Prostate gland (tissue), 2 donors: ENCODE measurements around the gene UROD. TPM values are rescaled to one million over a fixed set of nuclear protein-coding genes. Genes with fewer than 3 reads are reported as not detected.
"Not testable (repeated sequence)": the region's sequence is repeated elsewhere in the genome, so short reads cannot be mapped to it uniquely, and the experiment has no call there.

Source experiments
- DNase-seq: peaks from one replicate; pipeline ENCODE4 v3.0.0-alpha.2; 2019; ENCODE audit warnings: low spot score
- H3K27ac ChIP-seq, 2 donors: fragments of 200-600 bp; sonication (generic); 2 replicates each; pipeline ENCODE4 v1.5.1; 2017 to 2019
- H3K27me3 ChIP-seq: fragments of 200-600 bp; sonication (generic); replicated peaks from 2 replicates; pipeline ENCODE4 v1.5.1; 2019; ENCODE audit not compliant: insufficient read depth
- H3K36me3 ChIP-seq, 2 donors: fragments of 200-600 bp; sonication (generic); 1 replicate in 1 of 2; 2 replicates in 1 of 2; pipeline versions ENCODE4 v1.5.1 to v1.8.1; 2017 to 2019
- H3K4me1 ChIP-seq: fragments of 200-600 bp; sonication (generic); replicated peaks from 2 replicates; pipeline ENCODE4 v1.5.1; 2019
- H3K4me3 ChIP-seq, 2 donors: fragments of 200-600 bp; sonication (generic); 2 replicates each; pipeline ENCODE4 v1.5.1; 2017 to 2019
- H3K9me3 ChIP-seq: fragments of 200-600 bp; sonication (generic); 2 replicates; pipeline ENCODE4 v1.5.1; 2017
- CTCF ChIP-seq, 4 experiments: fragments of 200-600 bp in 2 of 4; fragments of 450-650 bp in 2 of 4; sonication (generic) in 2 of 4; IDR thresholded peaks; 1 replicate in 3 of 4; 2 replicates in 1 of 4; pipeline ENCODE4 v1.5.1; 2016 to 2019; ENCODE audit warnings: antibody characterized with exemption in 4 of 4, mild to moderate bottlenecking in 2 of 4, moderate library complexity in 2 of 4
- POLR2A ChIP-seq: fragments of 450-650 bp; IDR thresholded peaks from one replicate; pipeline ENCODE4 v1.6.1; 2016; ENCODE audit warnings: antibody characterized with exemption, mild to moderate bottlenecking
- POLR2AphosphoS5 ChIP-seq: sonication (generic); formaldehyde crosslinking; IDR thresholded peaks from one replicate; pipeline ENCODE4 v1.6.1; 2017; ENCODE audit warnings: antibody characterized with exemption
- whole genome bisulfite sequencing: methylation state at CpG from one replicate; pipeline ENCODE4 v1.1.5; 2018; 5-methylcytosine and 5-hydroxymethylcytosine counted together
- intact Hi-C: fragments of 100-400 bp; cut with DNase I; formaldehyde crosslinking; loops from one replicate; pipeline ENCODE4 v1.14.2; 2022
- total RNA-seq, 2 donors: library from RNA; depleted of rRNA; stranded (reverse); fragments of >200 nt; gene quantifications; one replicate each; pipeline ENCODE4 v1.1.0, GENCODE V29; 2016

UROD gene
- total RNA-seq, 2 donors from 2014 or later, result 57.7 to 152 TPM

- Histone ChIP-seq H3K9me3 (no peaks in the 10 kb centered on the region), H3K4me1 (no peaks in the 10 kb centered on the region), H3K36me3 (no peaks in the 10 kb centered on the region), H3K27ac (no peak overlapping the region), H3K4me3 (no peak overlapping the region), H3K27me3 (no peaks in the 10 kb centered on the region)
- DNase-seq, result no peak
- intact Hi-C loops, result no loop called here
- 43% methylated on average over 2 of the region's 2 CpGs for WGBS
- no peak for TF ChIP-seq CTCF (IDR thresholded peaks at IDR 0.05)
- no peak for TF ChIP-seq POLR2AphosphoS5
- TF ChIP-seq POLR2A, result no peak
Observed at GRCh38 chr1:45051005-45051772, 39.1 kb downstream of the UROD start.

GRCh38 chr1:45057542-45057941 is 45.5 kb downstream of the UROD start:
- 76% methylated on average over 1 of the region's 1 CpG for whole genome bisulfite sequencing
- Histone ChIP-seq H3K4me3 (no peak overlapping the region), H3K36me3 (no peaks in the 10 kb centered on the region)

GRCh38 chr1:45059829-45060228 is 47.8 kb downstream of the UROD start:
- H3K36me3 ChIP-seq, result no peaks in the 10 kb centered on the region
- no peak for DNase-seq
- no peak overlapping the region for H3K4me3 ChIP-seq
- H3K27me3 ChIP-seq, result no peaks in the 10 kb centered on the region
- no peak for TF ChIP-seq CTCF (IDR thresholded peaks at IDR 0.05)
- TF ChIP-seq POLR2AphosphoS5, result no peak
- no peak for TF ChIP-seq POLR2A
- 50% methylated on average over 2 of the region's 2 CpGs for WGBS
- no peaks in the 10 kb centered on the region for H3K9me3 ChIP-seq
- no peaks in the 10 kb centered on the region for H3K4me1 ChIP-seq
- intact Hi-C loops, result no loop called here
- no peak overlapping the region for H3K27ac ChIP-seq

More at GRCh38 chr1:45057542-45057941, 45.5 kb downstream of the UROD start:
- DNase-seq, result no peak
- no peaks in the 10 kb centered on the region for H3K4me1 ChIP-seq
- intact Hi-C loops, result no loop called here
- H3K9me3 ChIP-seq, result no peaks in the 10 kb centered on the region
- H3K27me3 ChIP-seq, result no peaks in the 10 kb centered on the region
- TF ChIP-seq POLR2A, result no peak
- TF ChIP-seq POLR2AphosphoS5, result no peak
- TF ChIP-seq CTCF (IDR thresholded peaks at IDR 0.05), result no peak
- H3K27ac ChIP-seq, result no peak overlapping the region

GRCh38 chr1:45062463-45062862 is 50.4 kb downstream of the UROD start:
- H3K27ac ChIP-seq, H3K4me3 ChIP-seq, intact Hi-C loops, H3K27me3 ChIP-seq, H3K9me3 ChIP-seq, DNase-seq, H3K36me3 ChIP-seq, H3K4me1 ChIP-seq: not testable (repeated sequence)
- WGBS, result 93% methylated on average over 4 of the region's 4 CpGs

- DNase-seq, result no peak
- H3K27ac ChIP-seq, result no peak overlapping the region
- TF ChIP-seq CTCF (IDR thresholded peaks at IDR 0.05) (no peak), POLR2A (no peak), POLR2AphosphoS5 (no peak)
- H3K4me1 ChIP-seq, result no peaks in the 10 kb centered on the region
- no peaks in the 10 kb centered on the region for H3K36me3 ChIP-seq
- intact Hi-C loops, result no loop called here
- H3K27me3 ChIP-seq, result no peaks in the 10 kb centered on the region
- 90% methylated on average over 2 of the region's 2 CpGs for WGBS
- no peak overlapping the region for H3K4me3 ChIP-seq
- no peaks in the 10 kb centered on the region for H3K9me3 ChIP-seq
Observed at GRCh38 chr1:45065083-45065482, 53.0 kb downstream of the UROD start.

Other genes with a start within 250 kb of the UROD start
- gene RPS8, start 236.7 kb upstream of the UROD start, total RNA-seq, result 1,000 to 10,000 TPM; 1,669 to 3,439 TPM
- gene BEST4, start 224.1 kb upstream of the UROD start, total RNA-seq, result not detected
- gene PLK3, start 211.9 kb upstream of the UROD start, total RNA-seq, result 10 to 100 TPM in 1 of 2 donors, 1 to 10 TPM in 1; 5.2 to 15.5 TPM
- 1 to 10 TPM in 1 of 2 donors, not detected in 1; 4.0 TPM for gene DYNLT4, start 204.9 kb upstream of the UROD start, total RNA-seq
- 10 to 100 TPM in 1 of 2 donors, under 1 TPM in 1; 0.50 to 10.5 TPM for gene BTBD19, start 203.7 kb upstream of the UROD start, total RNA-seq
- 10 to 100 TPM in 1 of 2 donors, under 1 TPM in 1; 0.32 to 31.9 TPM for gene PTCH2, start 169.0 kb upstream of the UROD start, total RNA-seq
- 10 to 100 TPM; 17.5 to 19.3 TPM for gene EIF2B3, start 25.7 kb upstream of the UROD start, total RNA-seq
- gene HECTD3, start 930 bp upstream of the UROD start, total RNA-seq, result 10 to 100 TPM; 26.4 to 60.4 TPM
- 10 to 100 TPM in 1 of 2 donors, 1 to 10 TPM in 1; 7.2 to 18.6 TPM for gene ZSWIM5, start 194.4 kb downstream of the UROD start, total RNA-seq